AG04450 (cell line): ENCODE data around the gene CABP7. TPM values are rescaled to one million over a fixed set of nuclear protein-coding genes. Genes with fewer than 3 reads are reported as not detected.

ENCODE experiments used
- CTCF ChIA-PET: fragments of 300-600, 350-600 bp; formaldehyde crosslinking; extraction: SDS; loops from one replicate; lab custom pipeline; 2022; ENCODE audit warnings: antibody characterized with exemption, inconsistent platforms; lab: Charles Lee
- POLR2A ChIA-PET: fragments of 350-600 bp; formaldehyde crosslinking; extraction: SDS; loops from one replicate; lab custom pipeline; 2021; ENCODE audit warnings: antibody characterized with exemption, inconsistent platforms; lab: Yijun Ruan, JAX
- DNase-seq: peaks from one replicate; pipeline ENCODE4 v3.0.0-alpha.2; 2011; ENCODE audit warnings: low read depth, low spot score
- H3K27ac ChIP-seq: one replicate; pipeline ENCODE4 v1.5.1; 2012; ENCODE audit warnings: low read depth, low read length, control low read depth
- H3K27me3 ChIP-seq: one replicate; pipeline ENCODE4 v1.6.0; 2012; ENCODE audit warnings: low read length; ENCODE audit not compliant: control insufficient read depth, insufficient read depth
- H3K4me3 ChIP-seq: 2 replicates; pipeline ENCODE4 v1.5.1; 2011; ENCODE audit warnings: mild to moderate bottlenecking, low read depth, low read length, control low read depth
- H3K9me3 ChIP-seq: 2 replicates; pipeline ENCODE4 v1.5.1; 2012; ENCODE audit warnings: low read length; ENCODE audit not compliant: control insufficient read depth, insufficient read depth
- CTCF ChIP-seq: IDR thresholded peaks from 2 replicates; pipeline ENCODE4 v1.5.1; 2011; ENCODE audit warnings: low read depth, low read length, control low read depth, inconsistent platforms
- polyA plus RNA-seq: library from polyadenylated mRNA; depleted of rRNA; stranded (reverse); fragments of >200 nt; gene quantifications from 2 replicates; pipeline ENCODE4 v1.2.3, GENCODE V29; 2011

The CABP7 gene
- polyA plus RNA-seq, 1 experiment = not detected

DNA sequence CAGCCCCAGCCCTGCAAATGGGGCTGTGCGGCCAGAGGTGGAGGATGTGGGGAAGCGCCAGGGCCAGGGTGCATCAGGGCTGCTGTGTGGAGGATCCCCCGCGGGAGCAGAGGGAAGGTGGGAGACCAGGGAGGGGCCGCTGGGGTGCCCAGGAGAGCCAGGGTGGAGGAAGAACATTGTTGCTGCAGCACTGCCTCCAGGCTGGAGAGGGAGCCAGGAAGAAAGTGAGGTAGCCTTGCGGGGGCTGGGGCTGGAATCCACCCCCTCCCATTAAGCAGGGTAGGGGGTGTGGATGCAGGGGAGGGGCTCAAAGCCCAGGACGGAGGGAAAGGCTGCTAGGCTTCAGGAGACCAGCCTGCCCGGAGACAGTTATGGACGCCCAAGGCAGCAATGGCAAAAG is 15.0 kb downstream of the CABP7 start:
- Histone ChIP-seq H3K27me3 (no peaks in the 10 kb centered on the region), H3K9me3 (no peaks in the 10 kb centered on the region; the same call in 1 of the 2 replicates), H3K27ac (no peak overlapping the region), H3K4me3 (no peak overlapping the region)
- DNase-seq = no peak
- no peak for TF ChIP-seq CTCF
- ChIA-PET CTCF (interaction anchor here (0.5 kb wide), 1 partner anchor 102 kb away, joined by 5 read pairs; no protein-coding TSS in a partner anchor), POLR2A (no interaction called here)

DNA sequence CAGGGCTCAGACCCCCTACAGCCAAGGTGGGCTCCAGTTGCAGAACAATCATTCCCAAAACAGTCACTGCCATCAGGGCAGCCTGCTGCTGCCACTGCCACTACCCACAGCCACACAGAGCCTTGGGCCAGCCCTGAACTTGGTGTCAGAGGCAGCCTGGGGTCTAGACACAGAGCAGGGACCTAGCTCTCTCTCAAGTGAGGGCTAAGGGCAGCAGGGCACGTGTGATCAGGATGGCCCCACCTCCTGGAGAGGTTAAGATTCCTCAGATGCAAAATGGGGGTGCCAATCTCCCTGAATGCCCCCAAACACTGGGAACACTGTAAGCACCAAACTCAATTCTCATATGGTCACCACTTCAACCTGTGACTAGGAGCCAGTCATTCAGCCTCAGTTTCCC is 15.6 kb downstream of the CABP7 start:
- Histone ChIP-seq H3K27ac (no peak overlapping the region), H3K27me3 (no peaks in the 10 kb centered on the region), H3K4me3 (no peak overlapping the region), H3K9me3 (no peaks in the 10 kb centered on the region; the same call in 1 of the 2 replicates)
- DNase-seq = no peak
- TF ChIP-seq CTCF = no peak
- CTCF ChIA-PET = no interaction called here
- POLR2A ChIA-PET = no interaction called here

- CTCF ChIA-PET = no interaction called here
- DNase-seq = no peak
- TF ChIP-seq CTCF = no peak
Measured at GRCh38 chr22:29737251-29738117, 17.7 kb downstream of the CABP7 start.

DNA sequence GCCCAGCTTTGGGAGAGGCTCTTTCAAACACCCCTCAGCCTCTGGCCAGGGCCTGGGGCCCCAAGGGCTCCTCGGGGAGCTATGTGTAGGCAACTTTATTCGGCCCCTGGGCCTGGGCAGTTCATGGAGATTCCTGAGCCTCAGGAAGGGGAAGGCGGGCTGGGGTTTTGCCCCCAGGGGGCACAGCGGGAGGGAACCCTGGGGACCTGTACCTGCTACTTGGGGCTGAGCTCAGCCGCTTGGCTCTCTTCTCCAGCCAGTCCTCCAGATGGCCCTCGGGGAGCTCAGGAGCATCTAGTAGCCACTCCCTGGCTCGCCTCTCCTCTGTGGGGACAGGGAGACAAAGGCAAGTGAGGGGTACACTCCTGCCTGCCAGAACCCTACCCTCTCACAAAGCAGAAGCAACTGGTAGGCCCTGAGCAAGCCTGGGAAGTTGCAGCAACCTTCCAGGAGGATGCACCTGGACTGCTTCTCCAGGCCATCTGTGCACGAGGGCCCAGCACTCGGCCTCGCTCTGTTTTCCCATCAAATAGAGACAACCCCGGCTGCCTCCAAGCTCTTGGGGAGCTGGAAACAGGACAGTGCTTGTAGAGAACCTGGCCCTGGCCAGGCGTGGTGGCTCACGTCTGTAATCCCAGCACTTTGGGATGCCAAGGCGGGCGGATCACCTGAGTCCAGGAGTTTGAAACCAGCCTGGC is 18.5 kb downstream of the CABP7 start:
- Histone ChIP-seq H3K27ac (no peak overlapping the region), H3K9me3 (no peaks in the 10 kb centered on the region; the same call in 1 of the 2 replicates), H3K27me3 (no peaks in the 10 kb centered on the region), H3K4me3 (no peak overlapping the region)
- no peak for DNase-seq
- CTCF ChIA-PET = no interaction called here
- no peak for TF ChIP-seq CTCF
- POLR2A ChIA-PET = no interaction called here

More at GRCh38 chr22:29737251-29738117, 17.7 kb downstream of the CABP7 start:
- Histone ChIP-seq H3K9me3 (no peaks in the 10 kb centered on the region; the same call in 1 of the 2 replicates), H3K27ac (no peak overlapping the region), H3K27me3 (no peaks in the 10 kb centered on the region), H3K4me3 (no peak overlapping the region)
- POLR2A ChIA-PET = no interaction called here
